ENCODE results near the gene DUSP10. TPM values are rescaled to one million over a fixed set of nuclear protein-coding genes. Genes with fewer than 3 reads are reported as not detected.

DUSP10 gene
- total RNA-seq, 2 donors from 2014 or later, result 5.4 to 12.2 TPM

- Histone ChIP-seq H3K4me3 (no peak overlapping the region), H3K27ac (no peak overlapping the region), H3K9me3 (no peaks in the 10 kb centered on the region), H3K36me3 (replicated peaks in 1 of 2; ENCODE audit: insufficient read depth in 1 of 2, low read depth in 2 of 2) (no peaks in the 10 kb centered on the region), H3K27me3 (no peaks in the 10 kb centered on the region), H3K4me1 (no peaks in the 10 kb centered on the region)
- TF ChIP-seq CTCF (IDR thresholded peaks at IDR 0.05) (no peak), POLR2A (IDR thresholded peaks at IDR 0.05) (no peak)
- intact Hi-C loops (cut with DNase I), result no loop called here
- no peak for ATAC-seq
- 55 to 57% methylated on average over 2 of the region's 2 CpGs for WGBS, 2 donors
- DNase-seq, result no peak
Measured at GRCh38 chr1:221680085-221680484, 61.8 kb downstream of the DUSP10 start.

- no peak for TF ChIP-seq CTCF (IDR thresholded peaks at IDR 0.05)
- ATAC-seq (no peak), DNase-seq (no peak)
- 72 to 93% methylated on average over 1 of the region's 1 CpG for WGBS, 2 donors
- no peaks in the 10 kb centered on the region for H3K9me3 ChIP-seq
- no peaks in the 10 kb centered on the region for H3K27me3 ChIP-seq
- intact Hi-C loops (cut with DNase I), result no loop called here
- no peak overlapping the region for H3K4me3 ChIP-seq
- H3K4me1 ChIP-seq, result no peaks in the 10 kb centered on the region
- H3K36me3 ChIP-seq (replicated peaks in 1 of 2; ENCODE audit: insufficient read depth in 1 of 2, low read depth in 2 of 2), result no peaks in the 10 kb centered on the region
- H3K27ac ChIP-seq, result no peak overlapping the region
Measured at GRCh38 chr1:221678014-221678413, 63.9 kb downstream of the DUSP10 start.

GRCh38 chr1:221675880-221676800 is 65.7 kb downstream of the DUSP10 start:
- intact Hi-C loops (cut with DNase I), result no loop called here
- Histone ChIP-seq H3K36me3 (replicated peaks in 1 of 2; ENCODE audit: insufficient read depth in 1 of 2, low read depth in 2 of 2) (no peaks in the 10 kb centered on the region), H3K4me3 (no peak overlapping the region), H3K9me3 (no peaks in the 10 kb centered on the region), H3K4me1 (no peaks in the 10 kb centered on the region), H3K27ac (peak overlapping the region in 2 of 4 donors; percentile 23 to 46), H3K27me3 (no peaks in the 10 kb centered on the region)
- TF ChIP-seq POLR2A (IDR thresholded peaks at IDR 0.05) (no peak), CTCF (IDR thresholded peaks at IDR 0.05) (no peak)
- DNase-seq (no peak), ATAC-seq (peak; percentile 60)
- 51 to 62% methylated on average over 5 of the region's 5 CpGs for WGBS, 2 donors

- Histone ChIP-seq H3K36me3 (replicated peaks in 1 of 2; ENCODE audit: insufficient read depth in 1 of 2, low read depth in 2 of 2) (no peaks in the 10 kb centered on the region), H3K9me3 (no peaks in the 10 kb centered on the region), H3K4me3 (no peak overlapping the region), H3K4me1 (peaks cover under 1% of the 10 kb centered on the region), H3K27me3 (no peaks in the 10 kb centered on the region), H3K27ac (no peak overlapping the region)
- DNase-seq (no peak), ATAC-seq (no peak)
- intact Hi-C loops (cut with DNase I), result no loop called here
- TF ChIP-seq POLR2A (IDR thresholded peaks at IDR 0.05), result no peak
- TF ChIP-seq CTCF (IDR thresholded peaks at IDR 0.05), result no peak
- 59 to 73% methylated on average over 3 of the region's 3 CpGs for WGBS, 2 donors
Measured at GRCh38 chr1:221672965-221673364, 68.9 kb downstream of the DUSP10 start.

- no peaks in the 10 kb centered on the region for H3K9me3 ChIP-seq
- H3K36me3 ChIP-seq (replicated peaks in 1 of 2; ENCODE audit: insufficient read depth in 1 of 2, low read depth in 2 of 2), result no peaks in the 10 kb centered on the region
- H3K27ac ChIP-seq, result no peak overlapping the region
- peaks cover 7% of the 10 kb centered on the region for H3K4me1 ChIP-seq
- WGBS, 2 donors, result 78 to 83% methylated on average over 2 of the region's 2 CpGs
- no peak for ATAC-seq
- H3K4me3 ChIP-seq, result no peak overlapping the region
- intact Hi-C loops (cut with DNase I), result no loop called here
- TF ChIP-seq POLR2A (IDR thresholded peaks at IDR 0.05), result no peak
- TF ChIP-seq CTCF (IDR thresholded peaks at IDR 0.05), result no peak
- no peaks in the 10 kb centered on the region for H3K27me3 ChIP-seq
- no peak for DNase-seq
Measured at GRCh38 chr1:221672239-221672645, 69.6 kb downstream of the DUSP10 start.

Measured in body of pancreas (tissue), 4 donors.